Lower leg skin (tissue), 4 donors: ENCODE data around the gene ZNF407. TPM values are rescaled to one million over a fixed set of nuclear protein-coding genes. Genes with fewer than 3 reads are reported as not detected.

Experiments
- DNase-seq, 2 donors: peaks; one replicate each; pipeline ENCODE4 v3.0.0-alpha.2; 2019; ENCODE audit warnings: low spot score in 2 of 2
- H3K4me3 ChIP-seq: fragments of 200-600 bp; sonication (generic); 2 replicates; pipeline ENCODE4 v1.5.1; 2017; ENCODE audit warnings: mild to moderate bottlenecking, low read depth; ENCODE audit not compliant: poor library complexity, severe bottlenecking
- POLR2A ChIP-seq, 2 donors: fragments of 450-650 bp; IDR thresholded peaks; one replicate each; pipeline ENCODE4 v1.6.1; 2016 to 2017; ENCODE audit warnings: antibody characterized with exemption in 2 of 2, mild to moderate bottlenecking in 1 of 2, moderate library complexity in 1 of 2
- WGBS, 2 donors: methylation state at CpG; one replicate each; pipeline ENCODE4 v1.1.5; 2018; 5-methylcytosine and 5-hydroxymethylcytosine counted together
- intact Hi-C: fragments of 100-400 bp; cut with DNase I; formaldehyde crosslinking; loops from one replicate; pipeline ENCODE4 v1.15.0; 2023; ENCODE audit warnings: low total_unique reads
- total RNA-seq, 4 donors: library from RNA; depleted of rRNA; stranded (reverse); fragments of >200 nt; gene quantifications; one replicate each; pipeline ENCODE4 v1.1.0, GENCODE V29; 2016
- TF ChIP-seq, protein P1 (sequence below), 3 donors: fragments of 450-650 bp; IDR thresholded peaks; one replicate each; pipeline ENCODE4 v1.5.1; 2016; ENCODE audit warnings: antibody characterized with exemption in 3 of 3, mild to moderate bottlenecking in 3 of 3, moderate library complexity in 2 of 3

ZNF407 gene
- total RNA-seq, 4 donors from 2014 or later = 7.0 to 13.9 (median 10.9) TPM

DNA sequence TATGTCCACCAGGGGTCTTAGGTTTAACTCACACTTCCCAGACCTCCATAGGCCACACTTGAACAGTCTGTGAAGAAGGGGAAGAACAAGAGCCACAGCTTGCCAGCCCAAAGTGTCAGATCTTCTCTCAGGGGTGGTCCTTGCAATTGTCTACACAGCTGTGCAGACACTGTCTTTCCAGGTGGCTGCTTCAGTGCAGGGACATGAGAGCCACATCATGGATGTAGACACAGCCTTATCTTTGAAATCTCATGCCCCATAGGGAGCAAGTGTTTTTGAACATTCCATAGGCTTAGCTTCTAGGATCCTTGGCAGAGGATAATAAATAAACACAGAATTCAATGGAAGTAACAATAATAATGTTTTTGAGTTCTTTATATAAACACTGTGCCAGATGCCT is 6.7 kb downstream of the ZNF407 start:
- no peak for TF ChIP-seq POLR2A (IDR thresholded peaks at IDR 0.05)
- TF ChIP-seq, protein P1, sequence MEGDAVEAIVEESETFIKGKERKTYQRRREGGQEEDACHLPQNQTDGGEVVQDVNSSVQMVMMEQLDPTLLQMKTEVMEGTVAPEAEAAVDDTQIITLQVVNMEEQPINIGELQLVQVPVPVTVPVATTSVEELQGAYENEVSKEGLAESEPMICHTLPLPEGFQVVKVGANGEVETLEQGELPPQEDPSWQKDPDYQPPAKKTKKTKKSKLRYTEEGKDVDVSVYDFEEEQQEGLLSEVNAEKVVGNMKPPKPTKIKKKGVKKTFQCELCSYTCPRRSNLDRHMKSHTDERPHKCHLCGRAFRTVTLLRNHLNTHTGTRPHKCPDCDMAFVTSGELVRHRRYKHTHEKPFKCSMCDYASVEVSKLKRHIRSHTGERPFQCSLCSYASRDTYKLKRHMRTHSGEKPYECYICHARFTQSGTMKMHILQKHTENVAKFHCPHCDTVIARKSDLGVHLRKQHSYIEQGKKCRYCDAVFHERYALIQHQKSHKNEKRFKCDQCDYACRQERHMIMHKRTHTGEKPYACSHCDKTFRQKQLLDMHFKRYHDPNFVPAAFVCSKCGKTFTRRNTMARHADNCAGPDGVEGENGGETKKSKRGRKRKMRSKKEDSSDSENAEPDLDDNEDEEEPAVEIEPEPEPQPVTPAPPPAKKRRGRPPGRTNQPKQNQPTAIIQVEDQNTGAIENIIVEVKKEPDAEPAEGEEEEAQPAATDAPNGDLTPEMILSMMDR (IDR thresholded peaks at IDR 0.05) = no peak
- intact Hi-C loops = no loop called here
- no peak for DNase-seq
- H3K4me3 ChIP-seq = no peak overlapping the region

DNA sequence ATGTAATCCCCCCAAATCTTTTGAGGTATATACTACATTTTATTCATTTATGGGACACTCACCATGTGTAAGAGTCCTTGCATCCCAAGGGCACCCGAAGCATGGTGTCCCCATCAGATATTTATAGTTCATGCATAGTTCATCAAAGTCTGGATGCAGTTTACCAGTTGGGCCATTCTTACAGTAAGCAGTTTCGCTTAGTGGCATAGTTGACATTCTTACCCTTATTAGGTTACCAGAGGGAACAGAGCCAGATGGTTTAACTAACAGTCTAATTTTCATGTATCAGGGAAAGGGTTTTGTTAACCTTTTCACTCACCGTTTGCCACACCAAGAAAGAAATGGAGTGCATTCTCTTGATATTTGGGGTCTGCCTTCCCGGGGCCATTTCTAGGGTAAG is 7.1 kb downstream of the ZNF407 start:
- DNase-seq = no peak
- no peak overlapping the region for H3K4me3 ChIP-seq

DNA sequence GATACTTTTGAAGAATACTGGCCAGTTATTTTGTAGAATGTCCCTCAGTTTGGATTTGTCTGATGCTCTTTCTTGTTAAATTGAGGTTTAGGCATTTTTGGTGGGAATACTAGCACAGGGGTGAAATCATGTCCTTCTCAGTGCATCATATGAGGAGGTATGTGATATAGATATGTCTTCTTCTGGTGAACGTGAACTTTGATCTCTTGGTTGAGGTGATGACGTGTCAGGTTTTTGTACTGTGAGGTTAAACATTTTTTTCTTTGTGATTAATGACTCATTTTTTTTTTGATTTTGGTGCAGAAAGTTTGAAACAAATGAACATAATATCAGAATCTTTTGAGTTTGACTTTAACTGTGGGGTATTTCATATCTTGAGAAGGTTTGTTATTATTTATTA is 11.0 kb downstream of the ZNF407 start:
- intact Hi-C loops = no loop called here
- no peak for TF ChIP-seq POLR2A (IDR thresholded peaks at IDR 0.05)
- TF ChIP-seq, protein P1 (IDR thresholded peaks at IDR 0.05) = no peak
- H3K4me3 ChIP-seq = no peak overlapping the region
- 96 to 98% methylated on average over 2 of the region's 2 CpGs for WGBS, 2 donors
- no peak for DNase-seq

More for the DNA sequence above, 7.1 kb downstream of the ZNF407 start:
- TF ChIP-seq, protein P1 (IDR thresholded peaks at IDR 0.05) = no peak
- no peak for TF ChIP-seq POLR2A (IDR thresholded peaks at IDR 0.05)
- 66 to 73% methylated on average over 4 of the region's 4 CpGs for WGBS, 2 donors
- intact Hi-C loops = no loop called here

DNA sequence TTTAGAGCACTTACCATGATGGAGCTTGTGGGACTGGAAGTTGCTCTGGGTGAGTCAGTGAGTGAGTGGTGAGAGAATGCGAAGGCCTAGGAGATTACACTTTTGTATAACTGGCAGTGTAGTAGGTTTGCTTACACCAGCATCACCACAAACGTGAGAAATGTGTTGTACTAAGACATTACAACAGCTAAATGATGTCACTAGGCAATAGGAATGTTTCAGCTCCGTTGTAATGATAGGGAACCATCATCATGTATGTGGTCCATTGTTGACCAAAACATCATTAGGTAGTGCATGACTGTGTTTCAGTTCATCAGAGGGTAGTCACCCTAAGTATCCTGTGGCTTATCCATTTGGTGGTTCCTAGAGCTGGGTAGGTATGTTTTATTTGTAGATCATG is 11.9 kb downstream of the ZNF407 start:
- 89 to 91% methylated on average over 3 of the region's 3 CpGs for WGBS, 2 donors
- TF ChIP-seq, protein P1 (IDR thresholded peaks at IDR 0.05) = no peak
- TF ChIP-seq POLR2A (IDR thresholded peaks at IDR 0.05) = no peak

DNA sequence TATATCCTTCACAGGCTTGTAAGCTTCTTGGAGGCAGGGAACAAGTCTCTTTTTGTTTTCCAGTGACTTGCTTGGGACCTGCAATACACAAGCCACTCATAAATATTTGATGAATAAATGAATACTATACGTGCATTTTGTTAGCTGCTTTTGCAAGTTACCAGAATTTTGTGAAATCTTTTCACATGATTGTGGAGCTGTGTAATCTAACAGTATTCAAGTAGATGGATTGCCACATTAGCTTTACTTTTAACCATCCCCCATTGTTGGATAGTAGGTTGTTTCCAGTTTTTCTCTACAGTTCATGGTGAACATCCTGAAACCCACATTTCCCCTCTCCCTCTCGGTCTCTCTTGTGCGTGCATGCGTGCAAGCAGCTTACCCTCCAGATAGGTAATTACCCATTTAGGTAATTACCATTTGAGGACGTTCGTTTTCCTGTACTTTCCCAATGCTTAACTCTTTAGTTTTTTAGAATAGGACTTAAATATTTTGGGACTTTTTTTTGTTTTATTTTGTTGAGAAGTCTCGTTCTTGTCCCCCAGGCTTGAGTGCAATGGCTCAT is 12.5 kb downstream of the ZNF407 start:
- intact Hi-C loops = no loop called here
- WGBS, 2 donors = 94% methylated on average over 7 of the region's 7 CpGs
- TF ChIP-seq, protein P1 (IDR thresholded peaks at IDR 0.05) = no peak
- TF ChIP-seq POLR2A (IDR thresholded peaks at IDR 0.05) = no peak
- DNase-seq = no peak
- no peak overlapping the region for H3K4me3 ChIP-seq

More for the DNA sequence above, 11.9 kb downstream of the ZNF407 start:
- intact Hi-C loops = no loop called here
- no peak for DNase-seq
- H3K4me3 ChIP-seq = no peak overlapping the region

DNA sequence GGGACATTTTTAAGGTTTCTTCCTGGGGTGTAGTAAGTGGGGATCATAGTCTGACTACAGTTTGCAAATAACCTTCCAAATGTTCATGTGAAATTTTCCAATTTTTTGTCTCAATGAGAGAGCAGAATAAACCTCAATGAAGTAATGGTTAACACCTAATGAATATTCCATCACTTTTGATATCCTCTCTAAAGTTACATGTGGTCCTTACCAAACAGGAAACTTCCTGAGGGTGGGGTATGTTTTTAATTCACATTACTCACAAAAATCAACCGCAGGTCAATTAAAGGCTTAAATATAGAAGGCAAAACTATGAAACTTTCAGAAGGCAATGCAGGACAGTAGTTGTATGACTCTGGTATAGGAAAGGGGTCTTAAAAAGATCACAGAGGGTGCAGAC is 13.2 kb downstream of the ZNF407 start:
- 71 to 79% methylated on average over 1 of the region's 1 CpG for WGBS, 2 donors
- H3K4me3 ChIP-seq = no peak overlapping the region
- no peak for DNase-seq
- no peak for TF ChIP-seq POLR2A (IDR thresholded peaks at IDR 0.05)
- TF ChIP-seq, protein P1 (IDR thresholded peaks at IDR 0.05) = no peak
- intact Hi-C loops = no loop called here
